ENCODE measurements around the gene STOML2. TPM values are rescaled to one million over a fixed set of nuclear protein-coding genes. Genes with fewer than 3 reads are reported as not detected.

Gene STOML2
- total RNA-seq, 1 donor from 2014 or later, result 248 TPM

GRCh38 chr9:35114113-35114839 is 11.3 kb upstream of the STOML2 start:
- Histone ChIP-seq H3K27me3 (ENCODE audit: control insufficient read depth, insufficient read depth, low read length) (no peaks in the 10 kb centered on the region), H3K4me3 (ENCODE audit: low read depth, low read length) (peak overlapping the region; percentile 74), H3K36me3 (ENCODE audit: control insufficient read depth, insufficient read depth, low read length) (no peaks in the 10 kb centered on the region)
- FAIRE-seq, result no peak
- peak; percentile 93 for DNase-seq (ENCODE audit: low read depth)
- TF ChIP-seq CTCF (IDR thresholded peaks at IDR 0.05; ENCODE audit: insufficient read depth, low read length, severe bottlenecking), result no peak

- no peak for FAIRE-seq
- Histone ChIP-seq H3K4me3 (ENCODE audit: low read depth, low read length) (no peak overlapping the region), H3K27me3 (ENCODE audit: control insufficient read depth, insufficient read depth, low read length) (no peaks in the 10 kb centered on the region), H3K36me3 (ENCODE audit: control insufficient read depth, insufficient read depth, low read length) (peaks cover 2% of the 10 kb centered on the region)
- no peak for TF ChIP-seq CTCF (IDR thresholded peaks at IDR 0.05; ENCODE audit: insufficient read depth, low read length, severe bottlenecking)
- DNase-seq (ENCODE audit: low read depth), result peak; percentile 84
Observed at GRCh38 chr9:35112257-35113020, 9.5 kb upstream of the STOML2 start.

- FAIRE-seq, result no peak
- DNase-seq (ENCODE audit: low read depth), result peak; percentile 95
- TF ChIP-seq CTCF (IDR thresholded peaks at IDR 0.05; ENCODE audit: insufficient read depth, low read length, severe bottlenecking), result no peak
- H3K4me3 ChIP-seq (ENCODE audit: low read depth, low read length), result peak overlapping the region; percentile 73
- peaks cover 2% of the 10 kb centered on the region for H3K36me3 ChIP-seq (ENCODE audit: control insufficient read depth, insufficient read depth, low read length)
- no peaks in the 10 kb centered on the region for H3K27me3 ChIP-seq (ENCODE audit: control insufficient read depth, insufficient read depth, low read length)
Observed at GRCh38 chr9:35111001-35111933, 8.3 kb upstream of the STOML2 start.

GRCh38 chr9:35110327-35110761 is 7.4 kb upstream of the STOML2 start:
- Histone ChIP-seq H3K27me3 (ENCODE audit: control insufficient read depth, insufficient read depth, low read length) (no peaks in the 10 kb centered on the region), H3K4me3 (ENCODE audit: low read depth, low read length) (peak overlapping the region; percentile 73), H3K36me3 (ENCODE audit: control insufficient read depth, insufficient read depth, low read length) (peaks cover 4% of the 10 kb centered on the region)
- TF ChIP-seq CTCF (IDR thresholded peaks at IDR 0.05; ENCODE audit: insufficient read depth, low read length, severe bottlenecking), result no peak
- FAIRE-seq (no peak), DNase-seq (ENCODE audit: low read depth) (peak; percentile 61)

GRCh38 chr9:35108946-35109575 is 6.1 kb upstream of the STOML2 start:
- no peak for FAIRE-seq
- Histone ChIP-seq H3K4me3 (ENCODE audit: low read depth, low read length) (no peak overlapping the region), H3K36me3 (ENCODE audit: control insufficient read depth, insufficient read depth, low read length) (peaks cover 4% of the 10 kb centered on the region), H3K27me3 (ENCODE audit: control insufficient read depth, insufficient read depth, low read length) (no peaks in the 10 kb centered on the region)
- no peak for DNase-seq (ENCODE audit: low read depth)
- no peak for TF ChIP-seq CTCF (IDR thresholded peaks at IDR 0.05; ENCODE audit: insufficient read depth, low read length, severe bottlenecking)
